ENCODE data around the gene UTF1.

UTF1 gene

DNA sequence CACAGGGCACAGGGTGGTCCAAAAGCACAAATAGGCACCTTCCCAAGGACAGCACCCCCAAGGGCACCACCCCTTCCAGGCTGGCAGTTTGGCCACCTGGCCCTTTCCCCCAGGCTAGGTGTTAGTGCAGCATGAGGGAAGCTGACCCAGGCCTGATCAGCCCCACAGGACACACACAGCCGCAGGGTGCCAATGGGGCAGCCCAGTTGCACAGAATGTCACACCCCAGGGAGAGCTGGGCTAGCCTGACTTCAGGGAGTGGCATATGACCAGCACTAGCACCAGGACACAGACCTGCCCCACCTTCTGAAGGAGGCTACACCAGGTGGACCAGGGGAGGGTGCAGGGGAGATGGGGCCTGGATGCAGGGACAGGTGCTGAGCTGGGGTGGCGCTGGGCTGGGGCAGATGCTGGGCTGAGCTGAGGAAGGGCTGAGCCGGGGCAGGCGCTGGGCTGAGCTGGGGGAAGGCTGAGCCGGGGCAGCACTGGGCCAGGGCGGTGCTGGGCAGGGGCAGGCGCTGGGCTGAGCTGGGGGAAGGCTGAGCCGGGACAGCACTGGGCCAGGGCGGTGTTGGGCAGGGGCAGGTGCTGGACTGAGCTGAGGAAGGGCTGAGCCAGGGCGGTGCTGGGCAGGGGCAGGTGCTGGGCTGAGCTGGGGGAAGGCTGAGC, 50.5 kb downstream of the UTF1 start:
- no peak for DNase-seq

DNA sequence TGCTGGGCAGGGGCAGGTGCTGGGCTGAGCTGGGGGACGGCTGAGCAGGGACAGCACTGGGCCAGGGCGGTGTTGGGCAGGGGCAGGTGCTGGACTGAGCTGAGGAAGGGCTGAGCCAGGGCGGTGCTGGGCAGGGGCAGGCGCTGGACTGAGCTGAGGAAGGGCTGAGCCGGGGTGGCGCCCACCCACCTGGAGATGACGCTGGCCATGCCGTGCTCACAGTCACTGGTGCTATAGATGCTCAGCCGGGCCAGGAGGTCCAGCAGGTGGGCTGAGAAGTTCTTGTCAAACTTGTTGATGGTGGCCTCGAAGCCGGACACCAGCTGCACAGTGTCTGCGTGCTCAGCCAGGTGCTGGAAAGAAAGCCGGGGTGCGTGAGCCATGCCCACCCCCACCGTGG, 51.1 kb downstream of the UTF1 start:
- no peak for DNase-seq

Data from DMS 273 treated with DMSO at 0.1 percent for 48 hours (cell line).